SK-N-MC (cell line): ENCODE measurements around the gene ZNF560.

Source experiments
- EZH2 ChIP-seq: fragments of 200-600 bp; sonication (generic); IDR thresholded peaks from one replicate; pipeline ENCODE4 v1.6.1; 2017; ENCODE audit warnings: antibody characterized with exemption
- FOXP2 ChIP-seq: optimal IDR thresholded peaks from 2 replicates; pipeline ENCODE3; 2011; ENCODE audit warnings: mild to moderate bottlenecking, moderate library complexity; ENCODE audit not compliant: insufficient read depth; ENCODE audit errors: extremely low read length, control extremely low read depth
- POLR2AphosphoS5 ChIP-seq: IDR thresholded peaks from 2 replicates; pipeline ENCODE4 v1.6.1; 2012; ENCODE audit warnings: mild to moderate bottlenecking, low read depth, low read length, borderline replicate concordance

DNA sequence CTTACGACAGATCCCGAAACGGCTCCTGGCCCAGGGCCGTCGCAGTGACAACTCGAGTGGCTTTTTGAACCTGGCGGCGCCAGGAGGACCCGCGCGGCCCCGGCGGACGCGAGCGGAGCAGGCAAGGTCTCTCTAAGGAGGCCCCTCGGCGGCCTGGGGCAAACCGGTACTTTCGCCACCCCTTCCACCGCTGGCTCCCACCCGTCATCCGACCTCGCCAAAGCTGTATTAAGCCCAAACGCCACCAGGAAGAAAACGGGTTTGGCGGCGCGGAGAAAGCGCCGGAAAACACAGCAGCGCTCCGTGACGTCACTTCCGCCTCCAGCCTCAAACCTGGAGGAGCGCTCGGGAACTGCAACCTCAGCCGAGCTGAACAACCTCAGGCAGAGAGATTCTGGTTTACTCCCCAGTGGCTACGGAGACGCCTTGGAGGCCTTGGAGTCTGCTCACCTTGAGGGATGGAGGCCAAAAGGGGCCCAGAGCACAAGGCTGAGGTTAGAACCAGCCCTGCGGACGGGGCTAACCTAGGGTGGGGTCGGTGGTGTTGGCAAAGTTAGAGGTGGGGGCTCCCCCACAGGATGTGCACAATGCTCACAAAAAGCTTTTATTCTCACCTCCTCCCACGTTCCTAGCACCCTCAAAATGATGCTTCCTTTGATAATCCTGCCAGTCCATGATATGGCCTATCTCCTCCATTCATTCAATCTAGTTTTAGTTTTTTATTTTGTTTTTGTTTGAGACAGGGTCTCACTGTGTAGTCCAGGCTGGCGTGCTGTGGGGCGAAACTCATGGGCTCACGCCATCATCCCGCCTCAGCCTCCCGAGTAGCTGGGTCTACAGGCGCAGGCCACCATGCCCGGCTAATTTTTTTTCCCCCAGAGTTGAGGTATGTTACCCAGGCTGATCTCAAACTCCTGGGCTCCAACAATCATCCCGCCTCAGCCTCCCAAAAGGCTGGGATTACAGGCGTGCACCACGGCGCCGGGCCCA lies 62.8 kb downstream of the ZNF560 start, which contains the start of gene ZNF266:
- TF ChIP-seq EZH2 = no peak
- TF ChIP-seq POLR2AphosphoS5 = peak; percentile 87
- peak; percentile 93 for TF ChIP-seq FOXP2
